ENCODE measurements around the gene GSK3B.

DNA sequence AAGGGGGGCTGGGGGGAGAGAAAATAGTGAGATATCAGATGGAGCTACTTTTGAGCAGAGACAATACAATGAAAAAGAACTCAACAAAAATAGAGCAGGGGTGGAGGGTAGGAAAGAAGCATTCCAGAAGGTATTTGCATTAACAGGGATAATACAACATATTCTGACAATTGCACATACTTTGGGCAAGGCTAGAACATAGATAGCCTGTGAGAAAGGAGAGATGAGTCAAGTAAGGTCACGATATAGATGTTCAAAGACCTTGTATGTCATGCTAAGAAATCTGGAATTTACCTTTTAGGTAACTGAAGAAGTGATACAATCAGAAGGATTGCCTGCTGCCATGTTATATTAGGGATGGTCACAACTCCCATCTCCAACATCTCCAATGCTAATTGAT, 155.2 kb downstream of the GSK3B start:
- TF ChIP-seq, protein P1, sequence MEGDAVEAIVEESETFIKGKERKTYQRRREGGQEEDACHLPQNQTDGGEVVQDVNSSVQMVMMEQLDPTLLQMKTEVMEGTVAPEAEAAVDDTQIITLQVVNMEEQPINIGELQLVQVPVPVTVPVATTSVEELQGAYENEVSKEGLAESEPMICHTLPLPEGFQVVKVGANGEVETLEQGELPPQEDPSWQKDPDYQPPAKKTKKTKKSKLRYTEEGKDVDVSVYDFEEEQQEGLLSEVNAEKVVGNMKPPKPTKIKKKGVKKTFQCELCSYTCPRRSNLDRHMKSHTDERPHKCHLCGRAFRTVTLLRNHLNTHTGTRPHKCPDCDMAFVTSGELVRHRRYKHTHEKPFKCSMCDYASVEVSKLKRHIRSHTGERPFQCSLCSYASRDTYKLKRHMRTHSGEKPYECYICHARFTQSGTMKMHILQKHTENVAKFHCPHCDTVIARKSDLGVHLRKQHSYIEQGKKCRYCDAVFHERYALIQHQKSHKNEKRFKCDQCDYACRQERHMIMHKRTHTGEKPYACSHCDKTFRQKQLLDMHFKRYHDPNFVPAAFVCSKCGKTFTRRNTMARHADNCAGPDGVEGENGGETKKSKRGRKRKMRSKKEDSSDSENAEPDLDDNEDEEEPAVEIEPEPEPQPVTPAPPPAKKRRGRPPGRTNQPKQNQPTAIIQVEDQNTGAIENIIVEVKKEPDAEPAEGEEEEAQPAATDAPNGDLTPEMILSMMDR (IDR thresholded peaks at IDR 0.05; ENCODE audit: extremely low read depth in 1 of 2, insufficient read depth in 1 of 2, low read depth in 1 of 2, low read length in 2 of 2), result no peak
- TF ChIP-seq POLR2A (IDR thresholded peaks at IDR 0.05; ENCODE audit: low read depth, low read length) (no peak), JUN (IDR thresholded peaks at IDR 0.05; ENCODE audit: borderline replicate concordance, insufficient read depth, insufficient read length, low read depth) (no peak), FOS (IDR thresholded peaks at IDR 0.05; ENCODE audit: borderline replicate concordance, insufficient read depth, low read length) (no peak)
